ENCODE measurements around the gene RNF213.
"Not testable (repeated sequence)": the region's sequence is repeated elsewhere in the genome, so short reads cannot be mapped to it uniquely, and the experiment has no call there.

DNA sequence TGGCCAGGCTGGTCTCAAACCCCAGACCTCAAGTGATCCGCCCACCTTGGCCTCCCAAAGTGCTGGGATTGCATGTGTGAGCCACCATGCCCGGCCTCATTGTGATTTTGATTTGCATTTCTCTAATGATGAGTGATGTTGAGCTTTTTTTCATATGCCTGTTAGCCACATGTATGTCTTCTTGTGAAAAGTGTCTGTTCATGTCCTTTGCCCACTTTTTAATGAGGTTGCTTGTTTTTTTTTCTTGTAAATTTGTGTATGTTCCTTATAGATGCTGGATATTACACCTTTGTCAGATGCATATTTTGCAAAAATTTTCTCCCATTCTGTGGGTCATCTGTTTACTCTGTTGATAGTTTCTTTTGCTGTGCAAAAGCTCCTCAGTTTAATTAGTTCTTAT, 40.1 kb downstream of the RNF213 start:
- TF ChIP-seq, protein P1, sequence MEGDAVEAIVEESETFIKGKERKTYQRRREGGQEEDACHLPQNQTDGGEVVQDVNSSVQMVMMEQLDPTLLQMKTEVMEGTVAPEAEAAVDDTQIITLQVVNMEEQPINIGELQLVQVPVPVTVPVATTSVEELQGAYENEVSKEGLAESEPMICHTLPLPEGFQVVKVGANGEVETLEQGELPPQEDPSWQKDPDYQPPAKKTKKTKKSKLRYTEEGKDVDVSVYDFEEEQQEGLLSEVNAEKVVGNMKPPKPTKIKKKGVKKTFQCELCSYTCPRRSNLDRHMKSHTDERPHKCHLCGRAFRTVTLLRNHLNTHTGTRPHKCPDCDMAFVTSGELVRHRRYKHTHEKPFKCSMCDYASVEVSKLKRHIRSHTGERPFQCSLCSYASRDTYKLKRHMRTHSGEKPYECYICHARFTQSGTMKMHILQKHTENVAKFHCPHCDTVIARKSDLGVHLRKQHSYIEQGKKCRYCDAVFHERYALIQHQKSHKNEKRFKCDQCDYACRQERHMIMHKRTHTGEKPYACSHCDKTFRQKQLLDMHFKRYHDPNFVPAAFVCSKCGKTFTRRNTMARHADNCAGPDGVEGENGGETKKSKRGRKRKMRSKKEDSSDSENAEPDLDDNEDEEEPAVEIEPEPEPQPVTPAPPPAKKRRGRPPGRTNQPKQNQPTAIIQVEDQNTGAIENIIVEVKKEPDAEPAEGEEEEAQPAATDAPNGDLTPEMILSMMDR (IDR thresholded peaks at IDR 0.05; ENCODE audit: low read depth, low read length), result not testable (repeated sequence)
- TF ChIP-seq EZH2phosphoT487 (IDR thresholded peaks at IDR 0.05; ENCODE audit: low read depth), result not testable (repeated sequence)

Measured in OCI-LY3 (cell line).